ENCODE measurements around the gene PKNOX2.

Gene PKNOX2

GRCh38 chr11:125174057-125174456 lies 9.5 kb downstream of the PKNOX2 start:
- TF ChIP-seq CTCF (IDR thresholded peaks at IDR 0.05; ENCODE audit: low read depth, low read length) (no peak), EZH2phosphoT487 (IDR thresholded peaks at IDR 0.05; ENCODE audit: low read depth) (no peak)
- Histone ChIP-seq H3K4me2 (ENCODE audit: low read length) (no peak overlapping the region), H3K9me3 (ENCODE audit: insufficient read depth, low read length) (no peaks in the 10 kb centered on the region), H3K9ac (ENCODE audit: low read length) (no peak overlapping the region), H2AFZ (ENCODE audit: low read depth, low read length) (no peak overlapping the region), H3K27me3 (ENCODE audit: low read depth, low read length) (peaks cover 57% of the 10 kb centered on the region), H4K20me1 (ENCODE audit: insufficient read depth, low read length) (peaks cover 5% of the 10 kb centered on the region; the same call in 1 of the 2 replicates), H3K27ac (ENCODE audit: low read length) (no peak overlapping the region), H3K36me3 (replicated peaks; ENCODE audit: low read depth, low read length) (no peaks in the 10 kb centered on the region), H3K79me2 (ENCODE audit: low read length) (no peaks in the 10 kb centered on the region), H3K4me3 (ENCODE audit: low read length) (no peak overlapping the region), H3K4me1 (ENCODE audit: low read length) (peaks cover 21% of the 10 kb centered on the region)

GRCh38 chr11:125174686-125175085 lies 10.1 kb downstream of the PKNOX2 start:
- Histone ChIP-seq H3K27ac (ENCODE audit: low read length) (no peak overlapping the region), H3K9me3 (ENCODE audit: insufficient read depth, low read length) (no peaks in the 10 kb centered on the region), H3K9ac (ENCODE audit: low read length) (no peak overlapping the region), H3K27me3 (ENCODE audit: low read depth, low read length) (peaks cover 63% of the 10 kb centered on the region), H3K36me3 (replicated peaks; ENCODE audit: low read depth, low read length) (no peaks in the 10 kb centered on the region), H3K4me3 (ENCODE audit: low read length) (no peak overlapping the region), H3K4me1 (ENCODE audit: low read length) (peaks cover 21% of the 10 kb centered on the region), H2AFZ (ENCODE audit: low read depth, low read length) (no peak overlapping the region), H4K20me1 (ENCODE audit: insufficient read depth, low read length) (peaks cover 5% of the 10 kb centered on the region; the same call in 1 of the 2 replicates), H3K79me2 (ENCODE audit: low read length) (no peaks in the 10 kb centered on the region), H3K4me2 (ENCODE audit: low read length) (no peak overlapping the region)
- no peak for TF ChIP-seq CTCF (IDR thresholded peaks at IDR 0.05; ENCODE audit: low read depth, low read length)
- no peak for TF ChIP-seq EZH2phosphoT487 (IDR thresholded peaks at IDR 0.05; ENCODE audit: low read depth)

- no peak overlapping the region for H3K27ac ChIP-seq (ENCODE audit: low read length)
- H3K4me1 ChIP-seq (ENCODE audit: low read length), result peaks cover 24% of the 10 kb centered on the region
- peaks cover 5% of the 10 kb centered on the region; the same call in 1 of the 2 replicates for H4K20me1 ChIP-seq (ENCODE audit: insufficient read depth, low read length)
- no peak overlapping the region for H2AFZ ChIP-seq (ENCODE audit: low read depth, low read length)
- H3K9ac ChIP-seq (ENCODE audit: low read length), result no peak overlapping the region
- TF ChIP-seq EZH2phosphoT487 (IDR thresholded peaks at IDR 0.05; ENCODE audit: low read depth), result no peak
- no peak for TF ChIP-seq CTCF (IDR thresholded peaks at IDR 0.05; ENCODE audit: low read depth, low read length)
- H3K9me3 ChIP-seq (ENCODE audit: insufficient read depth, low read length), result no peaks in the 10 kb centered on the region
- peaks cover 68% of the 10 kb centered on the region for H3K27me3 ChIP-seq (ENCODE audit: low read depth, low read length)
- no peak overlapping the region for H3K4me3 ChIP-seq (ENCODE audit: low read length)
- H3K36me3 ChIP-seq (replicated peaks; ENCODE audit: low read depth, low read length), result no peaks in the 10 kb centered on the region
- H3K79me2 ChIP-seq (ENCODE audit: low read length), result no peaks in the 10 kb centered on the region
- H3K4me2 ChIP-seq (ENCODE audit: low read length), result no peak overlapping the region
These were observed 10.6 kb downstream of the PKNOX2 start for GRCh38 chr11:125175166-125175565.

- Histone ChIP-seq H3K36me3 (replicated peaks; ENCODE audit: low read depth, low read length) (no peaks in the 10 kb centered on the region), H4K20me1 (ENCODE audit: insufficient read depth, low read length) (peaks cover 7% of the 10 kb centered on the region; the same call in 1 of the 2 replicates), H3K4me2 (ENCODE audit: low read length) (peak overlapping the region; percentile 72), H3K79me2 (ENCODE audit: low read length) (no peaks in the 10 kb centered on the region), H3K27me3 (ENCODE audit: low read depth, low read length) (peaks cover 74% of the 10 kb centered on the region), H3K9ac (ENCODE audit: low read length) (no peak overlapping the region), H3K27ac (ENCODE audit: low read length) (no peak overlapping the region), H3K4me1 (ENCODE audit: low read length) (peaks cover 33% of the 10 kb centered on the region), H2AFZ (ENCODE audit: low read depth, low read length) (no peak overlapping the region), H3K4me3 (ENCODE audit: low read length) (no peak overlapping the region), H3K9me3 (ENCODE audit: insufficient read depth, low read length) (no peaks in the 10 kb centered on the region)
- no peak for TF ChIP-seq EZH2phosphoT487 (IDR thresholded peaks at IDR 0.05; ENCODE audit: low read depth)
- no peak for TF ChIP-seq CTCF (IDR thresholded peaks at IDR 0.05; ENCODE audit: low read depth, low read length)
These were observed 11.5 kb downstream of the PKNOX2 start for GRCh38 chr11:125175896-125176575.
